ENCODE data around the gene USP51. TPM values are rescaled to one million over a fixed set of nuclear protein-coding genes. Genes with fewer than 3 reads are reported as not detected.
"Not testable (repeated sequence)": the region's sequence is repeated elsewhere in the genome, so short reads cannot be mapped to it uniquely, and the experiment has no call there.

USP51 gene
- total and polyA plus RNA-seq, 8 donors, result 0.29 to 2.2 (median 0.45) TPM; not detected in 2

- Histone ChIP-seq H3K36me3 (no peaks in the 10 kb centered on the region), H3K27me3 (no peaks in the 10 kb centered on the region), H3K9me3 (no peaks in the 10 kb centered on the region), H3K27ac (no peak overlapping the region), H3K4me1 (no peaks in the 10 kb centered on the region), H3K4me3 (no peak overlapping the region)
- 65 to 94% (median 82%) methylated on average over 3 of the region's 3 CpGs; no CpG with 5 or more reads in 1 of the 5 donors for WGBS, 5 donors
- peak in 1 of 2 donors; percentile 63 for DNase-seq
- intact Hi-C loops (cut with DNase I; ENCODE audit: low total_unique reads), result no loop called here
- TF ChIP-seq EP300 (IDR thresholded peaks at IDR 0.05), result no peak
These were observed 32.0 kb upstream of the USP51 start for GRCh38 chrX:55521687-55522086.

GRCh38 chrX:55516794-55517481, 27.3 kb upstream of the USP51 start:
- H3K27ac ChIP-seq; H3K36me3 ChIP-seq; H3K4me3 ChIP-seq; H3K9me3 ChIP-seq; H3K4me1 ChIP-seq; intact Hi-C loops (cut with DNase I; ENCODE audit: low total_unique reads); H3K27me3 ChIP-seq; DNase-seq: not testable (repeated sequence)
- no CpG with 5 or more reads among the region's 10 CpGs for WGBS, 5 donors

GRCh38 chrX:55513045-55513737, 23.5 kb upstream of the USP51 start:
- H3K4me1 ChIP-seq; DNase-seq; H3K9me3 ChIP-seq; H3K36me3 ChIP-seq; H3K27me3 ChIP-seq; intact Hi-C loops (cut with DNase I; ENCODE audit: low total_unique reads); H3K4me3 ChIP-seq; H3K27ac ChIP-seq: not testable (repeated sequence)
- WGBS, 5 donors, result no CpG with 5 or more reads among the region's 6 CpGs

- H3K9me3 ChIP-seq; intact Hi-C loops (cut with DNase I; ENCODE audit: low total_unique reads); H3K36me3 ChIP-seq; DNase-seq; H3K4me1 ChIP-seq; H3K27ac ChIP-seq; H3K4me3 ChIP-seq; H3K27me3 ChIP-seq: not testable (repeated sequence)
- no CpG with 5 or more reads among the region's 10 CpGs for WGBS, 5 donors
These were observed 18.9 kb upstream of the USP51 start for GRCh38 chrX:55508410-55509152.

GRCh38 chrX:55507699-55508098, 18.1 kb upstream of the USP51 start:
- intact Hi-C loops (cut with DNase I; ENCODE audit: low total_unique reads); H3K27me3 ChIP-seq: not testable (repeated sequence)

GRCh38 chrX:55507010-55507409, 17.4 kb upstream of the USP51 start:
- H3K4me3 ChIP-seq; DNase-seq; intact Hi-C loops (cut with DNase I; ENCODE audit: low total_unique reads); H3K9me3 ChIP-seq; H3K36me3 ChIP-seq; H3K4me1 ChIP-seq; H3K27ac ChIP-seq; H3K27me3 ChIP-seq: not testable (repeated sequence)
- no CpG with 5 or more reads among the region's 5 CpGs for WGBS, 5 donors

More at GRCh38 chrX:55507699-55508098, 18.1 kb upstream of the USP51 start:
- DNase-seq, H3K4me1 ChIP-seq, H3K4me3 ChIP-seq, H3K36me3 ChIP-seq, H3K9me3 ChIP-seq, H3K27ac ChIP-seq: not testable (repeated sequence)
- no CpG with 5 or more reads among the region's 5 CpGs for WGBS, 5 donors

DNA sequence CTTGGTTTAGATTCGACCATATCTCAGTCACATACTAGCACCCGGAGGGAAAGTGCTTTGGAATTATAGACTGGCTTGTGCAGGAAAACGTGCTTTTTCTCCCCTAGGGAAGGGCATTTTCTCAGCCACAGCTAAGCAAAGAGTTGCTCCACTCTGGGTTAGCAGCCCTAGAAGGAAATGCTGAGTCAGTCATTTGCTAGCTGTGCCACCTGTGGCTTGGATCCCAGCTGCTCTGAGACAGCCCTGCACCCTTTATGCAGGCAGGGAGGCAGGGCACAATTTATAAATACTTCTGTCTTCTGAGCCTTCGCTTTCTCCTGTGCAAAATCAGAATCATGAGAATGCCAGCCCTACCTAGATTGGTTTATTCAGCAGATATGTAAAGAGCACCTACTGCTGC, 1.3 kb upstream of the USP51 start:
- H3K9me3 ChIP-seq, result no peaks in the 10 kb centered on the region
- H3K27ac ChIP-seq, result peak overlapping the region in 1 of 5 donors; percentile 93
- H3K27me3 ChIP-seq, result no peaks in the 10 kb centered on the region
- DNase-seq, result peak in 1 of 2 donors; percentile 16
- no peak overlapping the region for H3K4me3 ChIP-seq
- H3K36me3 ChIP-seq, result no peaks in the 10 kb centered on the region
- H3K4me1 ChIP-seq, result peaks cover 0 to 23% (median 13%) of the 10 kb centered on the region in 4 donors
- intact Hi-C loops (cut with DNase I; ENCODE audit: low total_unique reads), result no loop called here
- 38 to 74% (median 43%) methylated on average over 3 to 4 of the region's 4 CpGs for WGBS, 5 donors
- TF ChIP-seq CTCF (IDR thresholded peaks at IDR 0.05) (no peak), POLR2AphosphoS5 (IDR thresholded peaks at IDR 0.05) (no peak), EP300 (IDR thresholded peaks at IDR 0.05) (no peak), POLR2A (IDR thresholded peaks at IDR 0.05) (no peak)
